Right lobe of liver (tissue), 4 donors: ENCODE measurements around the gene RASSF7.

Experiments
- POLR2A ChIP-seq: fragments of 450-650 bp; IDR thresholded peaks from one replicate; pipeline ENCODE4 v1.6.1; 2017; ENCODE audit warnings: antibody characterized with exemption, mild to moderate bottlenecking
- TF ChIP-seq, protein P1 (sequence below), 4 donors: fragments of 200-600 bp in 3 of 4; fragments of 450-650 bp in 1 of 4; IDR thresholded peaks; one replicate each; pipeline versions ENCODE4 v1.5.1 to v1.8.0; 2016 to 2022; ENCODE audit warnings: antibody characterized with exemption in 4 of 4, mild to moderate bottlenecking in 2 of 4
- donor health status: DM: no; HTN: no; CAD: no.
- donor health status: DM: no; HTN: no; CAD: no.
- donor health status: DM: no; HTN: yes; CAD: no.

GRCh38 chr11:526192-526591 lies 34.6 kb upstream of the RASSF7 start:
- TF ChIP-seq, protein P1, sequence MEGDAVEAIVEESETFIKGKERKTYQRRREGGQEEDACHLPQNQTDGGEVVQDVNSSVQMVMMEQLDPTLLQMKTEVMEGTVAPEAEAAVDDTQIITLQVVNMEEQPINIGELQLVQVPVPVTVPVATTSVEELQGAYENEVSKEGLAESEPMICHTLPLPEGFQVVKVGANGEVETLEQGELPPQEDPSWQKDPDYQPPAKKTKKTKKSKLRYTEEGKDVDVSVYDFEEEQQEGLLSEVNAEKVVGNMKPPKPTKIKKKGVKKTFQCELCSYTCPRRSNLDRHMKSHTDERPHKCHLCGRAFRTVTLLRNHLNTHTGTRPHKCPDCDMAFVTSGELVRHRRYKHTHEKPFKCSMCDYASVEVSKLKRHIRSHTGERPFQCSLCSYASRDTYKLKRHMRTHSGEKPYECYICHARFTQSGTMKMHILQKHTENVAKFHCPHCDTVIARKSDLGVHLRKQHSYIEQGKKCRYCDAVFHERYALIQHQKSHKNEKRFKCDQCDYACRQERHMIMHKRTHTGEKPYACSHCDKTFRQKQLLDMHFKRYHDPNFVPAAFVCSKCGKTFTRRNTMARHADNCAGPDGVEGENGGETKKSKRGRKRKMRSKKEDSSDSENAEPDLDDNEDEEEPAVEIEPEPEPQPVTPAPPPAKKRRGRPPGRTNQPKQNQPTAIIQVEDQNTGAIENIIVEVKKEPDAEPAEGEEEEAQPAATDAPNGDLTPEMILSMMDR (IDR thresholded peaks at IDR 0.05): no peak
- TF ChIP-seq POLR2A: no peak
